ENCODE measurements around the gene TBCD. TPM values are rescaled to one million over a fixed set of nuclear protein-coding genes. Genes with fewer than 3 reads are reported as not detected.

Gene TBCD
- polyA plus RNA-seq, 1 donor from 2014 or later: 67.2 TPM

DNA sequence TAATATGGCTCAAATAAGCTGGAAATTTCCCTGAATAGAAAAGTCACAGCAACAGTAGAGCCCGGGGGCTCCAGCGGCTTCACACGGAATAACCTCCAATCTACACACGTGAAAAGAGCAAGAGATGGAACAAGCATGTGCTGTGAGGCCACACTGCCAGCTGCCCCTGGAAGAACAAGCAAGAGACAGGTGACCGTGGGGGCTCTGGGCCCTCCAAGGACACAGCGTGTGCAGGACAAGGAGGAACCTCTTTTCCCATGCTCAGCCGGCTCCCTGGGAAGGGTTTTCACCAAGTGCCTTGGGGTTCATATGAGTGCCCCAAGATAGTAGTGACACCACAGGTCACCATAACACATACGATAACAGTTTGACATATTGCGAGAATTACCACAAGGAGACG lies 198.1 kb downstream of the TBCD start:
- Histone ChIP-seq H2AFZ (ENCODE audit: low read depth, low read length) (no peak overlapping the region), H3K27ac (ENCODE audit: low read length) (no peak overlapping the region), H4K20me1 (ENCODE audit: insufficient read depth) (no peaks in the 10 kb centered on the region), H3K36me3 (ENCODE audit: insufficient read depth, low read length) (peaks cover 6% of the 10 kb centered on the region), H3K27me3 (ENCODE audit: insufficient read depth, low read depth, low read length) (no peaks in the 10 kb centered on the region), H3K9ac (ENCODE audit: low read length) (no peak overlapping the region), H3K9me2 (ENCODE audit: insufficient read depth, low read length) (no peaks in the 10 kb centered on the region), H3K9me3 (ENCODE audit: low read length) (peaks cover 33% of the 10 kb centered on the region), H3K4me2 (ENCODE audit: low read length) (no peak overlapping the region), H3F3A (ENCODE audit: insufficient read depth, low read length, poor library complexity, severe bottlenecking) (no peaks in the 10 kb centered on the region), H3K4me3 (ENCODE audit: low read length) (no peak overlapping the region), H3K79me2 (replicated peaks; ENCODE audit: insufficient read depth, low read length) (no peaks in the 10 kb centered on the region)
- no peak for TF ChIP-seq POLR2AphosphoS5 (IDR thresholded peaks at IDR 0.05)

- H3K27me3 ChIP-seq (ENCODE audit: insufficient read depth, low read depth, low read length): no peaks in the 10 kb centered on the region
- H3K4me3 ChIP-seq (ENCODE audit: low read length): no peak overlapping the region
- H3K36me3 ChIP-seq (ENCODE audit: insufficient read depth, low read length): peaks cover under 1% of the 10 kb centered on the region
- H3K79me2 ChIP-seq (replicated peaks; ENCODE audit: insufficient read depth, low read length): no peaks in the 10 kb centered on the region
- peaks cover 26% of the 10 kb centered on the region for H3K9me3 ChIP-seq (ENCODE audit: low read length)
- H3K27ac ChIP-seq (ENCODE audit: low read length): no peak overlapping the region
- no peaks in the 10 kb centered on the region for H3K9me2 ChIP-seq (ENCODE audit: insufficient read depth, low read length)
- no peak overlapping the region for H3K4me2 ChIP-seq (ENCODE audit: low read length)
- no peak for TF ChIP-seq RAD21 (conservative IDR thresholded peaks at IDR 0.05)
- no peak for TF ChIP-seq REST (IDR thresholded peaks at IDR 0.05; ENCODE audit: borderline replicate concordance)
- TF ChIP-seq, protein P1, sequence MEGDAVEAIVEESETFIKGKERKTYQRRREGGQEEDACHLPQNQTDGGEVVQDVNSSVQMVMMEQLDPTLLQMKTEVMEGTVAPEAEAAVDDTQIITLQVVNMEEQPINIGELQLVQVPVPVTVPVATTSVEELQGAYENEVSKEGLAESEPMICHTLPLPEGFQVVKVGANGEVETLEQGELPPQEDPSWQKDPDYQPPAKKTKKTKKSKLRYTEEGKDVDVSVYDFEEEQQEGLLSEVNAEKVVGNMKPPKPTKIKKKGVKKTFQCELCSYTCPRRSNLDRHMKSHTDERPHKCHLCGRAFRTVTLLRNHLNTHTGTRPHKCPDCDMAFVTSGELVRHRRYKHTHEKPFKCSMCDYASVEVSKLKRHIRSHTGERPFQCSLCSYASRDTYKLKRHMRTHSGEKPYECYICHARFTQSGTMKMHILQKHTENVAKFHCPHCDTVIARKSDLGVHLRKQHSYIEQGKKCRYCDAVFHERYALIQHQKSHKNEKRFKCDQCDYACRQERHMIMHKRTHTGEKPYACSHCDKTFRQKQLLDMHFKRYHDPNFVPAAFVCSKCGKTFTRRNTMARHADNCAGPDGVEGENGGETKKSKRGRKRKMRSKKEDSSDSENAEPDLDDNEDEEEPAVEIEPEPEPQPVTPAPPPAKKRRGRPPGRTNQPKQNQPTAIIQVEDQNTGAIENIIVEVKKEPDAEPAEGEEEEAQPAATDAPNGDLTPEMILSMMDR (IDR thresholded peaks at IDR 0.05; ENCODE audit: poor library complexity, severe bottlenecking): no peak
- no peak for TF ChIP-seq EZH2 (IDR thresholded peaks at IDR 0.05; ENCODE audit: borderline replicate concordance, insufficient read depth, low read length, poor library complexity, severe bottlenecking)
- no peak for TF ChIP-seq SMC3 (conservative IDR thresholded peaks at IDR 0.05; ENCODE audit: poor library complexity)
- no peaks in the 10 kb centered on the region for H3F3A ChIP-seq (ENCODE audit: insufficient read depth, low read length, poor library complexity, severe bottlenecking)
- no peak overlapping the region for H3K9ac ChIP-seq (ENCODE audit: low read length)
- no peaks in the 10 kb centered on the region for H4K20me1 ChIP-seq (ENCODE audit: insufficient read depth)
- H2AFZ ChIP-seq (ENCODE audit: low read depth, low read length): no peak overlapping the region
Observed at GRCh38 chr17:82950525-82951102, 198.7 kb downstream of the TBCD start.

- H3K36me3 ChIP-seq (ENCODE audit: insufficient read depth, low read length): no peaks in the 10 kb centered on the region
- no peaks in the 10 kb centered on the region for H3F3A ChIP-seq (ENCODE audit: insufficient read depth, low read length, poor library complexity, severe bottlenecking)
- no peaks in the 10 kb centered on the region for H3K79me2 ChIP-seq (replicated peaks; ENCODE audit: insufficient read depth, low read length)
- no peaks in the 10 kb centered on the region for H4K20me1 ChIP-seq (ENCODE audit: insufficient read depth)
- no peak overlapping the region for H2AFZ ChIP-seq (ENCODE audit: low read depth, low read length)
- H3K27ac ChIP-seq (ENCODE audit: low read length): no peak overlapping the region
- no peak overlapping the region for H3K4me3 ChIP-seq (ENCODE audit: low read length)
- no peaks in the 10 kb centered on the region for H3K27me3 ChIP-seq (ENCODE audit: insufficient read depth, low read depth, low read length)
- H3K9me3 ChIP-seq (ENCODE audit: low read length): peaks cover 21% of the 10 kb centered on the region
- H3K9me2 ChIP-seq (ENCODE audit: insufficient read depth, low read length): no peaks in the 10 kb centered on the region
- no peak overlapping the region for H3K9ac ChIP-seq (ENCODE audit: low read length)
- no peak for TF ChIP-seq EP300 (conservative IDR thresholded peaks at IDR 0.05; ENCODE audit: poor library complexity, severe bottlenecking)
- no peak for TF ChIP-seq POLR2AphosphoS5 (IDR thresholded peaks at IDR 0.05)
- no peak for TF ChIP-seq SMC3 (conservative IDR thresholded peaks at IDR 0.05; ENCODE audit: poor library complexity)
- TF ChIP-seq EZH2 (IDR thresholded peaks at IDR 0.05; ENCODE audit: borderline replicate concordance, insufficient read depth, low read length, poor library complexity, severe bottlenecking): no peak
- TF ChIP-seq, protein P1 (IDR thresholded peaks at IDR 0.05; ENCODE audit: poor library complexity, severe bottlenecking): no peak
- TF ChIP-seq REST (IDR thresholded peaks at IDR 0.05; ENCODE audit: borderline replicate concordance): no peak
- no peak for TF ChIP-seq MXI1 (conservative IDR thresholded peaks at IDR 0.05; ENCODE audit: poor library complexity, severe bottlenecking)
- TF ChIP-seq TAF1 (IDR thresholded peaks at IDR 0.05; ENCODE audit: low read depth): no peak
- TF ChIP-seq RAD21 (conservative IDR thresholded peaks at IDR 0.05): no peak
- no peak overlapping the region for H3K4me2 ChIP-seq (ENCODE audit: low read length)
Observed at GRCh38 chr17:82952019-82952418, 200.2 kb downstream of the TBCD start.

Measured in neural cell (in vitro differentiated cells).